Thoracic aorta (tissue), 2 donors: ENCODE results near the gene WDFY3. TPM values are rescaled to one million over a fixed set of nuclear protein-coding genes. Genes with fewer than 3 reads are reported as not detected.

Experiments used
- ATAC-seq: fragments of 150-250 bp; one replicate; pipeline ENCODE4 v1.8.0; 2017; ENCODE audit warnings: low read depth; ENCODE audit not compliant: insufficient number of reproducible peaks, low FRiP score
- DNase-seq: peaks from one replicate; pipeline ENCODE4 v3.0.0-alpha.2; 2020; ENCODE audit warnings: low spot score
- H3K27ac ChIP-seq, 2 donors: fragments of 200-600 bp; sonication (generic); 1 replicate in 1 of 2; 2 replicates in 1 of 2; pipeline ENCODE4 v1.5.1; 2016; ENCODE audit warnings: mild to moderate bottlenecking in 2 of 2, moderate library complexity in 2 of 2
- H3K27me3 ChIP-seq: fragments of 200-600 bp; sonication (generic); replicated peaks from 2 replicates; pipeline ENCODE4 v1.6.0; 2016; ENCODE audit warnings: mild to moderate bottlenecking; ENCODE audit not compliant: insufficient read depth
- H3K36me3 ChIP-seq: fragments of 200-600 bp; sonication (generic); one replicate; pipeline ENCODE4 v1.5.1; 2016
- H3K4me1 ChIP-seq, 2 donors: fragments of 200-600 bp; sonication (generic); 1 replicate in 1 of 2; 2 replicates in 1 of 2; pipeline versions ENCODE4 v1.5.1 to v1.6.0; 2016; ENCODE audit warnings: low read depth in 2 of 2, mild to moderate bottlenecking in 1 of 2; ENCODE audit not compliant: control insufficient read depth in 1 of 2
- H3K4me3 ChIP-seq: fragments of 200-600 bp; sonication (generic); 2 replicates; pipeline ENCODE4 v1.5.1; 2016; ENCODE audit warnings: mild to moderate bottlenecking
- H3K9me3 ChIP-seq: fragments of 200-600 bp; sonication (generic); 2 replicates; pipeline ENCODE4 v1.5.1; 2016
- total RNA-seq, 2 donors: library from RNA; depleted of rRNA; stranded (reverse); fragments of >200 nt; gene quantifications; one replicate each; pipeline versions ENCODE4 v1.1.0 to v1.2.3, GENCODE V29; 2016
- TF ChIP-seq, protein P1 (sequence below): fragments of 200-600 bp; sonication (generic); IDR thresholded peaks from one replicate; pipeline ENCODE4 v1.5.1; 2019; ENCODE audit warnings: antibody characterized with exemption

WDFY3 gene
- total RNA-seq, 2 donors from 2014 or later, result 116 to 140 TPM

GRCh38 chr4:84804136-84804535 is 162.4 kb downstream of the WDFY3 start:
- Histone ChIP-seq H3K4me3 (no peak overlapping the region), H3K9me3 (no peaks in the 10 kb centered on the region), H3K36me3 (peaks cover 20% of the 10 kb centered on the region), H3K27ac (no peak overlapping the region), H3K4me1 (peaks cover 4 to 11% of the 10 kb centered on the region in 2 donors), H3K27me3 (no peaks in the 10 kb centered on the region)
- no peak for ATAC-seq
- no peak for DNase-seq
- TF ChIP-seq, protein P1, sequence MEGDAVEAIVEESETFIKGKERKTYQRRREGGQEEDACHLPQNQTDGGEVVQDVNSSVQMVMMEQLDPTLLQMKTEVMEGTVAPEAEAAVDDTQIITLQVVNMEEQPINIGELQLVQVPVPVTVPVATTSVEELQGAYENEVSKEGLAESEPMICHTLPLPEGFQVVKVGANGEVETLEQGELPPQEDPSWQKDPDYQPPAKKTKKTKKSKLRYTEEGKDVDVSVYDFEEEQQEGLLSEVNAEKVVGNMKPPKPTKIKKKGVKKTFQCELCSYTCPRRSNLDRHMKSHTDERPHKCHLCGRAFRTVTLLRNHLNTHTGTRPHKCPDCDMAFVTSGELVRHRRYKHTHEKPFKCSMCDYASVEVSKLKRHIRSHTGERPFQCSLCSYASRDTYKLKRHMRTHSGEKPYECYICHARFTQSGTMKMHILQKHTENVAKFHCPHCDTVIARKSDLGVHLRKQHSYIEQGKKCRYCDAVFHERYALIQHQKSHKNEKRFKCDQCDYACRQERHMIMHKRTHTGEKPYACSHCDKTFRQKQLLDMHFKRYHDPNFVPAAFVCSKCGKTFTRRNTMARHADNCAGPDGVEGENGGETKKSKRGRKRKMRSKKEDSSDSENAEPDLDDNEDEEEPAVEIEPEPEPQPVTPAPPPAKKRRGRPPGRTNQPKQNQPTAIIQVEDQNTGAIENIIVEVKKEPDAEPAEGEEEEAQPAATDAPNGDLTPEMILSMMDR, result no peak

DNA sequence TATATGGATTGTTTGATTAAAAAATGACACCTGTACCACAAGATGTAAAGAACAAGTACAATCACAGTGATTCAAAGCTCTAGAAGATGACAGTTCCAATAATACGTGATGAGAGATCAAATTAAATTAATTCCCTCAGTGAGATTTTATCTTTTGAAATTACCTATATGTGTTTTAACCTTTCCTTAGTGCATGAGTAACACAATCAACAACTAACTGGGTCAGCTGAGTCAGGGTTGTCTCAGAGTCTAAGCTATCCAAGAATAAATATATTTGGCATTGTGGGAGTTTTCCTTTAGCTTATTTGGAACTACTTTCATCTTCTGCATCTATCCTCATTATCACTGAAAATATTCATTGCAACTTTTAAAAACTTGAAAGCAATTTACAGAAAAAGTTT is 162.8 kb downstream of the WDFY3 start:
- no peak for ATAC-seq
- Histone ChIP-seq H3K27me3 (no peaks in the 10 kb centered on the region), H3K36me3 (peaks cover 20% of the 10 kb centered on the region), H3K27ac (no peak overlapping the region), H3K4me3 (no peak overlapping the region), H3K9me3 (no peaks in the 10 kb centered on the region), H3K4me1 (peaks cover 4 to 11% of the 10 kb centered on the region in 2 donors)
- no peak for DNase-seq
- TF ChIP-seq, protein P1, result no peak

DNA sequence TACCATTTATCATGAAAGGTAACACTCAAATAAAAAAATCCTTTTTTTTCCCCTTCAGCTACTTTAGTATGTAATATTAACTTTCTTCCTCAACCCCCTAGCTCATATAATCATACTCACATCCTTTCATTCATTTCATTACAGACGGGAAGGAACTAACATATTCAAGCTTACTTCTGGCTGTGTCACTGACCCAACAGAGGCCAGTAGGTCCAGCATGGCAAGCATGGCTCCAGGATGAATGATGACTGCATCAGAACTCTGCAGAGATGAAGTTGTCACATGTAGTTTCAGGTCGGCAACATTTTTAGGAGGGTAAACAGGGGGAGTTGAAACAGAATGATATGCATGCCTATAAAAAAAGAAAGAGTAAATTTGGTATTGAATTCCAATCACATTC is 163.4 kb downstream of the WDFY3 start:
- ATAC-seq, result no peak
- TF ChIP-seq, protein P1, result no peak
- Histone ChIP-seq H3K27ac (no peak overlapping the region), H3K36me3 (peaks cover 20% of the 10 kb centered on the region), H3K27me3 (no peaks in the 10 kb centered on the region), H3K4me3 (no peak overlapping the region), H3K4me1 (peaks cover 4 to 11% of the 10 kb centered on the region in 2 donors), H3K9me3 (no peaks in the 10 kb centered on the region)
- no peak for DNase-seq

- Histone ChIP-seq H3K36me3 (peaks cover 22% of the 10 kb centered on the region), H3K4me1 (peaks cover 4 to 11% of the 10 kb centered on the region in 2 donors), H3K9me3 (no peaks in the 10 kb centered on the region), H3K27ac (no peak overlapping the region), H3K4me3 (no peak overlapping the region), H3K27me3 (no peaks in the 10 kb centered on the region)
- TF ChIP-seq, protein P1, result no peak
- DNase-seq (no peak), ATAC-seq (no peak)
These were observed 166.2 kb downstream of the WDFY3 start for GRCh38 chr4:84800256-84800655.

DNA sequence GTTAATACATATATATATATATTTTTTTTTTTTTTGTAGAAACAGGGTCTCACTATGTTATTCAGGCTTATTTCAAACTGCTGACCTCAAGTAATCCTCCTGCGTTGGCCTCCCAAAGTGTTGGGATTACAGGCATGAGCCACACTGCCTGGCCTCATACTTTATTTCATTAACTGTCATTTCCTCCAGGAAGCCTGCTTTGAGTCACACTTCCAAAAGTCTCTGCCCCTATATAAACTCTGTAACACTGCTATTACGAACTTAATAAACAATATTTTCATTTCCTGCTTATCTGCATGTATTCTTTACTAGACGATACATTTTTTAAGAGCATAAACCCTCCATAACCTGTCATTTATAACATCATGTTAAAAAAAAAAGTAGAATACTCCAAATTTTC is 167.2 kb downstream of the WDFY3 start:
- Histone ChIP-seq H3K27me3 (no peaks in the 10 kb centered on the region), H3K4me3 (no peak overlapping the region), H3K36me3 (peaks cover 23% of the 10 kb centered on the region), H3K4me1 (peaks cover 1 to 5% of the 10 kb centered on the region in 2 donors), H3K9me3 (no peaks in the 10 kb centered on the region), H3K27ac (no peak overlapping the region)
- TF ChIP-seq, protein P1, result no peak
- DNase-seq, result no peak
- no peak for ATAC-seq
